Gastrocnemius medialis (tissue), 4 donors: ENCODE data around the gene KLHL11. TPM values are rescaled to one million over a fixed set of nuclear protein-coding genes. Genes with fewer than 3 reads are reported as not detected.
"Not testable (repeated sequence)": the region's sequence is repeated elsewhere in the genome, so short reads cannot be mapped to it uniquely, and the experiment has no call there.

Experiments
- ATAC-seq, 2 donors: fragments of 150-250 bp; one replicate each; pipeline ENCODE4 v1.9.1; 2016
- DNase-seq, 2 donors: peaks; one replicate each; pipeline ENCODE4 v3.0.0-alpha.2; 2019
- H3K27ac ChIP-seq, 4 donors: fragments of 200-600 bp; sonication (generic); 1 replicate in 1 of 4; 2 replicates in 3 of 4; pipeline ENCODE4 v1.5.1; 2016 to 2018; ENCODE audit warnings: mild to moderate bottlenecking in 2 of 4, moderate library complexity in 1 of 4
- H3K27me3 ChIP-seq, 3 donors: fragments of 200-600 bp; sonication (generic) in 2 of 3; 1 replicate in 1 of 3; 2 replicates in 2 of 3; pipeline versions ENCODE4 v1.5.1 to v1.6.0; 2016 to 2019; ENCODE audit warnings: mild to moderate bottlenecking in 1 of 3, moderate library complexity in 1 of 3
- H3K36me3 ChIP-seq, 2 donors: fragments of 200-600 bp; sonication (generic) in 1 of 2; one replicate each; pipeline ENCODE4 v1.5.1; 2017 to 2018
- H3K4me1 ChIP-seq, 2 donors: fragments of 200-600 bp; sonication (generic) in 1 of 2; one replicate each; pipeline ENCODE4 v1.5.1; 2016 to 2017; ENCODE audit warnings: mild to moderate bottlenecking in 2 of 2
- H3K4me3 ChIP-seq, 4 donors: fragments of 200-600 bp; sonication (generic) in 3 of 4; 1 replicate in 1 of 4; 2 replicates in 3 of 4; pipeline ENCODE4 v1.5.1; 2016 to 2019; ENCODE audit warnings: mild to moderate bottlenecking in 2 of 4
- H3K9me3 ChIP-seq, 3 donors: fragments of 200-600 bp; sonication (generic) in 2 of 3; 1 replicate in 1 of 3; 2 replicates in 2 of 3; pipeline ENCODE4 v1.5.1; 2016 to 2019
- CTCF ChIP-seq, 5 experiments: fragments of 450-650 bp in 3 of 5; fragments of 200-600 bp in 2 of 5; sonication (generic) in 2 of 5; IDR thresholded peaks in 4 of 5; conservative IDR thresholded peaks in 1 of 5; 1 replicate in 4 of 5; 2 replicates in 1 of 5; pipeline ENCODE4 v1.5.1; 2016 to 2019; ENCODE audit warnings: antibody characterized with exemption in 5 of 5, mild to moderate bottlenecking in 3 of 5, moderate library complexity in 3 of 5
- POLR2A ChIP-seq, 2 donors: fragments of 450-650 bp; IDR thresholded peaks; one replicate each; pipeline ENCODE4 v1.6.1; 2017; ENCODE audit warnings: antibody characterized with exemption in 2 of 2, mild to moderate bottlenecking in 2 of 2, moderate library complexity in 2 of 2
- in situ Hi-C, 4 donors: fragments of 200-750 bp; cut with MboI; loops; one replicate each; pipeline versions ENCODE4 v1.15.0 to v1.8.0; 2017; ENCODE audit warnings: low sequenced_read_pairs in 4 of 4
- intact Hi-C: fragments of 100-400 bp; cut with DNase I; formaldehyde crosslinking; loops from one replicate; pipeline ENCODE4 v1.15.1; 2023; ENCODE audit warnings: low total_unique reads
- total RNA-seq, 4 donors: library from RNA; depleted of rRNA; stranded (reverse); fragments of >200 nt; gene quantifications; one replicate each; pipeline versions ENCODE4 v1.1.0 to v1.2.3, GENCODE V29; 2016

Gene KLHL11
- total RNA-seq, 4 donors from 2014 or later = 2.2 to 4.7 (median 3.8) TPM

- Histone ChIP-seq H3K27me3 (no peaks in the 10 kb centered on the region), H3K36me3 (peaks cover 0 to 23% of the 10 kb centered on the region in 2 donors), H3K27ac (peak overlapping the region; percentile 92 to 97 (median 94)), H3K4me3 (peak overlapping the region; percentile 98 to 100 (median 99)), H3K9me3 (no peaks in the 10 kb centered on the region), H3K4me1 (peaks cover 20 to 35% of the 10 kb centered on the region in 2 donors)
- ATAC-seq (no peak), DNase-seq (no peak)
- TF ChIP-seq POLR2A (IDR thresholded peaks at IDR 0.05) (no peak), CTCF (IDR thresholded peaks at IDR 0.05 in 4 of 5, conservative IDR thresholded peaks at IDR 0.05 in 1 of 5) (no peak)
- intact Hi-C loops (loop anchor here (2.0 kb wide), 2 partner anchors 28 to 54 kb away; partner anchors contain the start of genes KLHL10, NT5C3B and P3H4), in situ Hi-C loops (no loop called here)
Observed at GRCh38 chr17:41864498-41864835, 756 bp downstream of the KLHL11 start.

GRCh38 chr17:41863074-41863848 lies 2.0 kb downstream of the KLHL11 start:
- DNase-seq (no peak), ATAC-seq (no peak)
- H3K9me3 ChIP-seq = no peaks in the 10 kb centered on the region
- peaks cover 0 to 13% of the 10 kb centered on the region in 2 donors for H3K36me3 ChIP-seq
- H3K4me1 ChIP-seq = peaks cover 20 to 35% of the 10 kb centered on the region in 2 donors
- in situ Hi-C loops (no loop called here), intact Hi-C loops (no loop called here)
- H3K27ac ChIP-seq = no peak overlapping the region
- no peaks in the 10 kb centered on the region for H3K27me3 ChIP-seq
- peak overlapping the region; percentile 98 to 100 (median 99) for H3K4me3 ChIP-seq
- no peak for TF ChIP-seq CTCF (IDR thresholded peaks at IDR 0.05 in 4 of 5, conservative IDR thresholded peaks at IDR 0.05 in 1 of 5)
- TF ChIP-seq POLR2A (IDR thresholded peaks at IDR 0.05) = no peak

- Histone ChIP-seq H3K36me3 (no peaks in the 10 kb centered on the region), H3K4me3 (no peak overlapping the region), H3K27ac (no peak overlapping the region), H3K9me3 (no peaks in the 10 kb centered on the region), H3K4me1 (peaks cover 20 to 35% of the 10 kb centered on the region in 2 donors), H3K27me3 (no peaks in the 10 kb centered on the region)
- no peak for TF ChIP-seq POLR2A (IDR thresholded peaks at IDR 0.05)
- no peak for TF ChIP-seq CTCF (IDR thresholded peaks at IDR 0.05 in 4 of 5, conservative IDR thresholded peaks at IDR 0.05 in 1 of 5)
- no peak for DNase-seq
- no peak for ATAC-seq
- in situ Hi-C loops = no loop called here
- intact Hi-C loops = no loop called here
Observed at GRCh38 chr17:41860254-41860931, 4.8 kb downstream of the KLHL11 start.

GRCh38 chr17:41851382-41851781 lies 13.8 kb downstream of the KLHL11 start:
- H3K27me3 ChIP-seq, intact Hi-C loops, H3K27ac ChIP-seq, ATAC-seq, H3K9me3 ChIP-seq, DNase-seq, H3K4me3 ChIP-seq, in situ Hi-C loops: not testable (repeated sequence)
- Histone ChIP-seq H3K36me3 (peaks cover 0 to 11% of the 10 kb centered on the region in 2 donors), H3K4me1 (peaks cover 13 to 16% of the 10 kb centered on the region in 2 donors)

- intact Hi-C loops (no loop called here), in situ Hi-C loops (no loop called here)
- H3K9me3 ChIP-seq = no peaks in the 10 kb centered on the region
- H3K27me3 ChIP-seq = no peaks in the 10 kb centered on the region
- ATAC-seq (no peak), DNase-seq (no peak)
- H3K4me3 ChIP-seq = no peak overlapping the region
- peak overlapping the region in 1 of 4 donors; percentile 4 for H3K27ac ChIP-seq
- peaks cover 13 to 16% of the 10 kb centered on the region in 2 donors for H3K4me1 ChIP-seq
- TF ChIP-seq POLR2A (IDR thresholded peaks at IDR 0.05) = no peak
- TF ChIP-seq CTCF (IDR thresholded peaks at IDR 0.05 in 4 of 5, conservative IDR thresholded peaks at IDR 0.05 in 1 of 5) = no peak
- peaks cover 0 to 8% of the 10 kb centered on the region in 2 donors for H3K36me3 ChIP-seq
Observed at GRCh38 chr17:41849251-41849990, 15.8 kb downstream of the KLHL11 start.
